Colonic mucosa (tissue), 4 donors: Measurements from ENCODE around the gene FBN1. TPM values are rescaled to one million over a fixed set of nuclear protein-coding genes. Genes with fewer than 3 reads are reported as not detected.

Source experiments
- DNase-seq: peaks from one replicate; pipeline ENCODE4 v3.0.0-alpha.2; 2020
- H3K27ac ChIP-seq: fragments of 200-600 bp; one replicate; pipeline ENCODE4 v1.8.0; 2021
- H3K27me3 ChIP-seq: fragments of 200-600 bp; one replicate; pipeline ENCODE4 v1.8.0; 2021
- H3K36me3 ChIP-seq: fragments of 200-600 bp; one replicate; pipeline ENCODE4 v1.8.0; 2021
- H3K4me1 ChIP-seq: fragments of 200-600 bp; one replicate; pipeline ENCODE4 v1.8.0; 2021; ENCODE audit warnings: mild to moderate bottlenecking
- H3K4me3 ChIP-seq: fragments of 200-600 bp; one replicate; pipeline ENCODE4 v1.8.0; 2021
- H3K9ac ChIP-seq, 2 donors: one replicate each; pipeline ENCODE4 v1.7.0; 2013; ENCODE audit warnings: control low read depth in 2 of 2, low read depth in 2 of 2, low read length in 2 of 2
- H3K9me3 ChIP-seq: fragments of 200-600 bp; one replicate; pipeline ENCODE4 v1.8.0; 2021
- intact Hi-C: fragments of 100-400 bp; cut with DNase I; formaldehyde crosslinking; loops from one replicate; pipeline ENCODE4 v1.14.1; 2022
- total RNA-seq, 2 donors: library from RNA; stranded (reverse); fragmentation: NEBNext Ultra II Directional in 1 of 2; extraction: Animal tissue kit (Norgen Biotek cat#: 25700) in 1 of 2; gene quantifications; one replicate each; pipeline ENCODE4 v1.2.1, GENCODE V29; 2021
- TF ChIP-seq, protein P1 (sequence below): fragments of 200-600 bp; IDR thresholded peaks from one replicate; pipeline ENCODE4 v1.8.0; 2022; ENCODE audit warnings: antibody characterized with exemption, mild to moderate bottlenecking
- donor health status: healthy.
- donor health status: DM: no; HTN: no; CAD: no.
- donor health status: DM: no; HTN: no; CAD: no.

The FBN1 gene
- total RNA-seq, 2 donors from 2014 or later = 6.6 to 19.5 TPM

DNA sequence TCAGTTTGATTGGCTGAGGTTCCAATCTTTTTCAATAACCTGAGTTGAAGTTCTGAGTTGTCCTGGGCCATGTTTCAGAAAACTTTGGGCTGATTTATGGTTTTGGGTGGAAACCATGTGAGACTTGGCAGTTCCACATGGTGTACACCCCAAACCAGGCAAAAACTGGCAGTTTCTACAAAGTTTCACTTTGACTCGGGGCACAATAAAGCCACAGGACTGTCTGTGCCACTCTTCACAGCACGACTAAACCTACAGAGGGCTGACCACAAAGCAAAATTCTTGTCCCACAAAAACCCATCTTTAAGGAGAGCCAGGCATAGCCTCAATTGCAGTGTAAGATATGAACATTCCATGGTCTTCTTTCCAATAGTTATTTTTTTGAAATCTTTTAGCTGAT, 159.3 kb downstream of the FBN1 start:
- H3K27me3 ChIP-seq = no peaks in the 10 kb centered on the region
- no peak overlapping the region for H3K27ac ChIP-seq
- H3K9ac ChIP-seq = no peak overlapping the region
- no peaks in the 10 kb centered on the region for H3K36me3 ChIP-seq
- no peaks in the 10 kb centered on the region for H3K9me3 ChIP-seq
- DNase-seq = no peak
- intact Hi-C loops = no loop called here
- TF ChIP-seq, protein P1, sequence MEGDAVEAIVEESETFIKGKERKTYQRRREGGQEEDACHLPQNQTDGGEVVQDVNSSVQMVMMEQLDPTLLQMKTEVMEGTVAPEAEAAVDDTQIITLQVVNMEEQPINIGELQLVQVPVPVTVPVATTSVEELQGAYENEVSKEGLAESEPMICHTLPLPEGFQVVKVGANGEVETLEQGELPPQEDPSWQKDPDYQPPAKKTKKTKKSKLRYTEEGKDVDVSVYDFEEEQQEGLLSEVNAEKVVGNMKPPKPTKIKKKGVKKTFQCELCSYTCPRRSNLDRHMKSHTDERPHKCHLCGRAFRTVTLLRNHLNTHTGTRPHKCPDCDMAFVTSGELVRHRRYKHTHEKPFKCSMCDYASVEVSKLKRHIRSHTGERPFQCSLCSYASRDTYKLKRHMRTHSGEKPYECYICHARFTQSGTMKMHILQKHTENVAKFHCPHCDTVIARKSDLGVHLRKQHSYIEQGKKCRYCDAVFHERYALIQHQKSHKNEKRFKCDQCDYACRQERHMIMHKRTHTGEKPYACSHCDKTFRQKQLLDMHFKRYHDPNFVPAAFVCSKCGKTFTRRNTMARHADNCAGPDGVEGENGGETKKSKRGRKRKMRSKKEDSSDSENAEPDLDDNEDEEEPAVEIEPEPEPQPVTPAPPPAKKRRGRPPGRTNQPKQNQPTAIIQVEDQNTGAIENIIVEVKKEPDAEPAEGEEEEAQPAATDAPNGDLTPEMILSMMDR = no peak
- H3K4me1 ChIP-seq = no peaks in the 10 kb centered on the region
- H3K4me3 ChIP-seq = no peak overlapping the region

DNA sequence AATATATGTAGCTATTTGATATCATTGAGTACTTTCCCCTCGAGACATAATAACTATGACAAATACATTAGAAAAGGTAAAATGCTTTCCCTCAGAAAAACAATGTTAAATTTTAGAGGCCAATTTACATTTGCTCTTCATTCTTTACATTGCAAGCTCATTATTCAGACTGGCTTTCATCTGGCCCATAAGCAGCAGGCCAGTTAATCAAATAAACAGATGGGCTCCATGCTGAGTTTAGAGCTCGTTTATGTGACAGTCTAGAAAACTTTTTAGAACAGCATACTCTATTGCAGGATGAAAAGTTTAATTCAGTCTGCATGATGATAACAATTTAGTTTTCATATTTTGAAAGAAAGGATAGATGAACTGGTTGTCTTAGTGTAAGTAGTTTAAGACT, 163.7 kb downstream of the FBN1 start:
- Histone ChIP-seq H3K36me3 (no peaks in the 10 kb centered on the region), H3K9ac (no peak overlapping the region), H3K27me3 (no peaks in the 10 kb centered on the region), H3K9me3 (no peaks in the 10 kb centered on the region), H3K4me1 (no peaks in the 10 kb centered on the region), H3K4me3 (no peak overlapping the region), H3K27ac (no peak overlapping the region)
- TF ChIP-seq, protein P1 = no peak
- DNase-seq = no peak
- intact Hi-C loops = no loop called here

DNA sequence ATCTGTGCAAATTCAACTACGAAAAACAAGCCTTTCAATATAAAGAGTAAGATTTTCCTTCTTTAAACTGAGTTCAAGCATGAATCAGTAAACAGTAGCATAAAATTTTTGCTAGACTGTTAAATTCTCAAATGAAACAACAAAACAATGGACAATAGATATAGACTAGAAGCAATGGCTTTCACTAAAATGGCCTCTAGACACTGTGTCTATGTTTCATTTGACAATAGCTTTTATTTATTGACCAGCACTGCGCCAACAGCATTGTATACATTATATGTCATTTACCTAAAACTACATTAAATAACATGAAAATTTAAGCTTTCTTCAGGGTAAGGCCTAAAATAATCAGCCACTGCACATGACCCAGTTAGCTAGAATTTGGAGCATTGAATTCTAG, 165.8 kb downstream of the FBN1 start:
- TF ChIP-seq, protein P1 = no peak
- Histone ChIP-seq H3K27ac (no peak overlapping the region), H3K9ac (no peak overlapping the region), H3K27me3 (no peaks in the 10 kb centered on the region), H3K9me3 (no peaks in the 10 kb centered on the region), H3K4me1 (no peaks in the 10 kb centered on the region), H3K36me3 (no peaks in the 10 kb centered on the region), H3K4me3 (no peak overlapping the region)
- DNase-seq = no peak
- intact Hi-C loops = no loop called here

DNA sequence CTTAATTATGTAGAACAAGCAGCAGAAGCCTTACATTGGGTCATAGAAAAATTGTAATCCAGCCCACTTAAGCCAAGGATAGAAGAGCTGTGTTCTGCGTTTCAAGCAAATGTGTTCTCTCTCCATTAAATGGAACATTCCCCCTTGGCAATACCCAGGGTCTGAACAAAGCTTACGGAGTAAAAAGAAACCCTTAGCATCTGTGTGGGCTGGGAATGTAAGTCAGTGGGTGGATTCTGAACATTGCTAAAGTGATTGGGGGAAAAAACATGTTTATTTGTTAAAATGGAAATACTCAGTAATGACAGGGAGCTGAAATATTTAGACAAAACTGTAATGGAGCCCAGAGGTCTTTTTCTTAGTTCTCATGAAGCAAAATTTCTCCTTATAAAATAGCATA, 166.9 kb downstream of the FBN1 start:
- TF ChIP-seq, protein P1 = no peak
- H3K9ac ChIP-seq = no peak overlapping the region
- H3K4me3 ChIP-seq = no peak overlapping the region
- no peaks in the 10 kb centered on the region for H3K36me3 ChIP-seq
- DNase-seq = no peak
- H3K4me1 ChIP-seq = no peaks in the 10 kb centered on the region
- no peaks in the 10 kb centered on the region for H3K27me3 ChIP-seq
- intact Hi-C loops = no loop called here
- H3K9me3 ChIP-seq = no peaks in the 10 kb centered on the region
- no peak overlapping the region for H3K27ac ChIP-seq

DNA sequence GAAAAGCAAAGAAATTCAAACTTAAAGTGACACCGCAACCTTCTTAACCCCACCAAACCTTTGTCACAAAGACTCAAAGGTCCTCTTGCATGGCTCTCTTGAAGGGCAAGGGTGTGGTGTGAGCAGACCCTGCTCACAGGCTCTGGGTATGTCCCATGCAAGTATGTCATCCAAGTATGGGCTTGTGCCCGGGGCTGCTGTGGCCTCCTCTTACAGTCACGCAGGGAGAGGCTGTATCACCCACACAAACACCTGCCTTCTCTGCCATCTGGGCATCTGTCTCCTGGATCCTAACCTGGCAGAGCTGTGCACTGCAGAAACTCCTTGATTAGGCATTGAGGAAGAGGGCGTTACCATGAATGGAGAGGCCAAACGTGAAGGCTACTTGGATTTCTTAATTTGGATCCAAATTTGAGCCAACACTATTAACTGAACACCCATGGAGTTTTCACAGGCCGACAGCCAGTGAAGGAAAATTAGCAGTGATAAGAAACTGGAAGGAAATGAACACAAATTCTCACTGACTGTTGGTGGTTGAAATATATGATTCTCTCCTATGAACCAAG, 167.6 kb downstream of the FBN1 start:
- intact Hi-C loops = no loop called here
- Histone ChIP-seq H3K27ac (no peak overlapping the region), H3K9ac (no peak overlapping the region), H3K4me3 (no peak overlapping the region), H3K27me3 (no peaks in the 10 kb centered on the region), H3K4me1 (no peaks in the 10 kb centered on the region), H3K36me3 (no peaks in the 10 kb centered on the region), H3K9me3 (no peaks in the 10 kb centered on the region)
- DNase-seq = no peak
- TF ChIP-seq, protein P1 = no peak
